ENCODE results near the gene JPH3.

Gene JPH3

GRCh38 chr16:87705771-87706277 lies 103.5 kb downstream of the JPH3 start:
- Mint-ChIP-seq H3K4me1 (peaks cover 14% of the 10 kb centered on the region), H3K27ac (no peak overlapping the region), H3K4me3 (no peak overlapping the region), H3K27me3 (ENCODE audit: low read depth) (peaks cover 3% of the 10 kb centered on the region), H3K36me3 (ENCODE audit: low read depth) (peaks cover 15% of the 10 kb centered on the region), H3K9me3 (no peaks in the 10 kb centered on the region)
- TF ChIP-seq, protein P1, sequence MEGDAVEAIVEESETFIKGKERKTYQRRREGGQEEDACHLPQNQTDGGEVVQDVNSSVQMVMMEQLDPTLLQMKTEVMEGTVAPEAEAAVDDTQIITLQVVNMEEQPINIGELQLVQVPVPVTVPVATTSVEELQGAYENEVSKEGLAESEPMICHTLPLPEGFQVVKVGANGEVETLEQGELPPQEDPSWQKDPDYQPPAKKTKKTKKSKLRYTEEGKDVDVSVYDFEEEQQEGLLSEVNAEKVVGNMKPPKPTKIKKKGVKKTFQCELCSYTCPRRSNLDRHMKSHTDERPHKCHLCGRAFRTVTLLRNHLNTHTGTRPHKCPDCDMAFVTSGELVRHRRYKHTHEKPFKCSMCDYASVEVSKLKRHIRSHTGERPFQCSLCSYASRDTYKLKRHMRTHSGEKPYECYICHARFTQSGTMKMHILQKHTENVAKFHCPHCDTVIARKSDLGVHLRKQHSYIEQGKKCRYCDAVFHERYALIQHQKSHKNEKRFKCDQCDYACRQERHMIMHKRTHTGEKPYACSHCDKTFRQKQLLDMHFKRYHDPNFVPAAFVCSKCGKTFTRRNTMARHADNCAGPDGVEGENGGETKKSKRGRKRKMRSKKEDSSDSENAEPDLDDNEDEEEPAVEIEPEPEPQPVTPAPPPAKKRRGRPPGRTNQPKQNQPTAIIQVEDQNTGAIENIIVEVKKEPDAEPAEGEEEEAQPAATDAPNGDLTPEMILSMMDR (IDR thresholded peaks at IDR 0.05; ENCODE audit: unreplicated experiment in 3 of 3), result no peak

DNA sequence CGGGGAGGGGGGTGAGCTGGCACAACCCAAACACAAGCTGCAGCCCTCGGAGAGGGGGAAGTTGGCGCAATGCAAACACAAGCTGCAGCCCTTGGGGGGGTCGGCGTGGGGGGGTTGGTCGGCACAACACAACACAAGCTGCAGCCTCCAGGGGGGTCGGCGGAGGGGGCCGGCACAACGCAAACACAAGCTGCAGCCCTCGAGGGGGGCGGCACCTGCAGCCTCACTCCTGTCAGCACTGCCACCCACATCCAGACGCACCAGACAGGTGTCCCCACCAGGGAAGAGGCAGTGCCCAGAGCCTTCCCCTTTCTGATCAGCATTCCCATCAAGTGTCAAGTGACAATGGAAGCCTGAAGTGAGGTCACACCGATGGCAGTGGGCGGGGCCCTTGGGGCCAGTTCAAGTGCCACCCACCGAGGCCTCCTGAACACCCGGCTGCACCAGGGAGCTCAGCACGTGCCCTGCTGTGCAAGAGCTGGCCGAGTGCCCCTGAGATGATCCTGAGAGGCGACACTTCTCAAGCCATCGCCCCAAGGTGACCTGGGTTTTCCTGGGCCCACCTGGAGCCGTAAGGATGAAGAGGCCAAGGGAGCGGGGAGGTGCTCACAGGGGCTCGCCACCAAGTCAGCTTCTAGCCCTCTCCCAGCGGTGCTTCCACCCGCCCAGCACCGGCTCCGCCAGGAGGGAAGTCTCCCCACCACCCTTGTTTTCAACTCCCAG lies 104.1 kb downstream of the JPH3 start:
- H3K9me3 Mint-ChIP-seq, result no peaks in the 10 kb centered on the region
- peaks cover 3% of the 10 kb centered on the region for H3K27me3 Mint-ChIP-seq (ENCODE audit: low read depth)
- no peak overlapping the region for H3K4me3 Mint-ChIP-seq
- no peak overlapping the region for H3K27ac Mint-ChIP-seq
- TF ChIP-seq, protein P1 (IDR thresholded peaks at IDR 0.05; ENCODE audit: unreplicated experiment in 3 of 3), result no peak
- H3K4me1 Mint-ChIP-seq, result peaks cover 14% of the 10 kb centered on the region
- peaks cover 17% of the 10 kb centered on the region for H3K36me3 Mint-ChIP-seq (ENCODE audit: low read depth)

GRCh38 chr16:87707097-87707496 lies 104.8 kb downstream of the JPH3 start:
- no peak overlapping the region for H3K4me3 Mint-ChIP-seq
- H3K4me1 Mint-ChIP-seq, result peaks cover 14% of the 10 kb centered on the region
- H3K27me3 Mint-ChIP-seq (ENCODE audit: low read depth), result peaks cover 3% of the 10 kb centered on the region
- peaks cover 19% of the 10 kb centered on the region for H3K36me3 Mint-ChIP-seq (ENCODE audit: low read depth)
- H3K27ac Mint-ChIP-seq, result no peak overlapping the region
- TF ChIP-seq, protein P1 (IDR thresholded peaks at IDR 0.05; ENCODE audit: unreplicated experiment in 3 of 3), result no peak
- no peaks in the 10 kb centered on the region for H3K9me3 Mint-ChIP-seq

GRCh38 chr16:87707714-87708580 lies 105.6 kb downstream of the JPH3 start:
- Mint-ChIP-seq H3K4me3 (no peak overlapping the region), H3K27me3 (ENCODE audit: low read depth) (peaks cover 3% of the 10 kb centered on the region), H3K4me1 (peaks cover 7% of the 10 kb centered on the region), H3K9me3 (no peaks in the 10 kb centered on the region), H3K36me3 (ENCODE audit: low read depth) (peaks cover 13% of the 10 kb centered on the region), H3K27ac (no peak overlapping the region)
- TF ChIP-seq, protein P1 (IDR thresholded peaks at IDR 0.05; ENCODE audit: unreplicated experiment in 3 of 3), result no peak

DNA sequence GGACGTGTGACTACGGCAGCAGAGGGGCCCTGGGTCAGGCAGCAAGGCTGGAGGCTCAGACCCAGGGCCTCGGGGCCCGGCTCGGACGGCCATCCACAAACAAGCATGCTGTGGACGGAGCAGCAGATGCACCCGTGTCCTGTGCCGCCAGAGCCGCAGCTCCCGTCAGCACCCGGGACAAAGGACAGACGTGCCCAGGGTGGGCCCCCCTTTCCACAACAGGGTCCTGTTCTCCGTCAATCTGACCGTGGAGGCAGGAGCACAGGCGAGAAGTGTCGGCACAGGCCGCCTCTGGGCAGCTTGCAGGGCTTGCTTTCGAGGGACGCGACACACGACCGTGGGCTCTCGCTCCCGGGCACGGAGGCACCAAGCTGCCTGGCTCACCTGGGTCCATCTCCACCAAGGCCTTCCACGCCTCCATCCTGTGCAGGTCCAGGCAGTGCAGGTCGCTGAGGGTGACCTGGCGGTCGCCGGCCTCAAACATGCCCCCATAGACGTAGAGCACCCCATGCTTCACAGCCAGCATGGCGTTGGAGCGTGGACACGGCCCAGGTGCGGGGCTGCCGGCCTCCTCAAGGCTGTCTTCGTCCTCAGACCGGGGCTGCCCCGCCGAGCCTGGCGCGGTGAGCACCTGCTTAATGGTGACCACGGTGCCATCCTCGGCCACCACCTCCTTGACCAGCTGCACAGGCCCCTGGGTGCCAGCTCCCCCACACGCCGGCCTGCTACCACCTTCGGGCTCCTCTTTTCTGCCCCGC lies 106.8 kb downstream of the JPH3 start:
- Mint-ChIP-seq H3K9me3 (no peaks in the 10 kb centered on the region), H3K36me3 (ENCODE audit: low read depth) (peaks cover 13% of the 10 kb centered on the region), H3K4me3 (no peak overlapping the region), H3K4me1 (peaks cover 6% of the 10 kb centered on the region), H3K27me3 (ENCODE audit: low read depth) (peaks cover 3% of the 10 kb centered on the region), H3K27ac (no peak overlapping the region)
- TF ChIP-seq, protein P1 (IDR thresholded peaks at IDR 0.05; ENCODE audit: unreplicated experiment in 3 of 3), result no peak
